Measurements from ENCODE around the gene NQO1.
"Not testable (repeated sequence)": the region's sequence is repeated elsewhere in the genome, so short reads cannot be mapped to it uniquely, and the experiment has no call there.

NQO1 gene

DNA sequence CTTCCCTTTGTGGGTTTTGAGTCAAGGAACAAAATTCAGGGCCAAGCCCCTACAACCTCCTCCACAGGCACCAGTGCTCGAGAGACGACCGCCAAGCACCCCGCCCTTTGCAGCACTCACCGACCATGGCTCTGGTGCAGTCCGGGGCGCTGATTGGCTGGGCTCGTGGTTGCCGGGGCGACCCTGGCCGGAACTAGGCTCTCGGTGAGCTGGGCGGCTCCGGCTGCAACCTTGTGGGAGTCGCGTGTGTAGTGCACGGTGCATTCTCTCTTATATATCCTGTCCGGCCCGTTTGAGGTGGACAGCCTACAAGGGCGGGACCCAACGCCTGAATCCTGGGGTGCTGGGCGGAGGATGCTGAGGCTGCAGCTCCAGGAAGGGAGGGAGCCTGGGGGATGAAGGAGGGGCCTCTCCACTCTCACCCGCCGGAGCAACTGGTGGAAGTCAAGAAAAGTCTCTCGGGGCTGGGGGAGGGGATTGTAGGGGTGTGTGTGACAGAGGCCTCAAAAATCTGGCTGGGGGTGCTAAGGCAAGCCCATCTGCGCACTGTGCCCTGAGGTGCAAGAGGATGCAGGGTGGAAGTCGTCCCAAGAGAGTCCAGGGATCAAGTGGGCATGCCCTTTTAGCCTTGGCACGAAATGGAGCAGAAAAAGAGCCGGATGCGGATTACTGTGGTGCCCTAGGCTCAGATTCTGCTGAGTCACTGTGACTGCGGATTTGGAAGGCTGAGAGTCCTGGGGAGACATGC lies at the start of gene NQO1:
TSS of gene NQO1 (minus strand) at position 248 of the 748 bp plus-strand sequence. CDS start at position 127, 121 bp downstream.
- peak; percentile 94 for DNase-seq

DNA sequence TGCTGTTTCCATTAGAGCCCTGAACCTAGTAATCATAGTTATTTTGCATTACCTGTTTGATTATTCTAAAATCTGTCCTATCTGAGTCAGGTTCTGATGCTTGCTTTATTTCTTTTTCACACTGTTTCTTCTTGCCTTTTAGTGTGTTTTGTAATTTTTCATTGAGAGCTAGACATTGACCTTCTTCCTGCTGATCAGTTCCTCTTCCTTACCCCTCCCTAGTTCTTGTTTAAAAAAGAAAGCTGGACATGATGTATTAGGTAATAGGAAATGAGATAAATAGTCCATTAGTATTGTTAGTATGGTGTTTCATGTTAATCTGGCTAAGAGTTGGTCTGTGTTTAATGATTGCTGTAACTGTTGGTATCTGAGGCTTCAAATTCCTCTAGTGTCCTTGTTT lies 49.2 kb upstream of the NQO1 start:
- DNase-seq = no peak

DNA sequence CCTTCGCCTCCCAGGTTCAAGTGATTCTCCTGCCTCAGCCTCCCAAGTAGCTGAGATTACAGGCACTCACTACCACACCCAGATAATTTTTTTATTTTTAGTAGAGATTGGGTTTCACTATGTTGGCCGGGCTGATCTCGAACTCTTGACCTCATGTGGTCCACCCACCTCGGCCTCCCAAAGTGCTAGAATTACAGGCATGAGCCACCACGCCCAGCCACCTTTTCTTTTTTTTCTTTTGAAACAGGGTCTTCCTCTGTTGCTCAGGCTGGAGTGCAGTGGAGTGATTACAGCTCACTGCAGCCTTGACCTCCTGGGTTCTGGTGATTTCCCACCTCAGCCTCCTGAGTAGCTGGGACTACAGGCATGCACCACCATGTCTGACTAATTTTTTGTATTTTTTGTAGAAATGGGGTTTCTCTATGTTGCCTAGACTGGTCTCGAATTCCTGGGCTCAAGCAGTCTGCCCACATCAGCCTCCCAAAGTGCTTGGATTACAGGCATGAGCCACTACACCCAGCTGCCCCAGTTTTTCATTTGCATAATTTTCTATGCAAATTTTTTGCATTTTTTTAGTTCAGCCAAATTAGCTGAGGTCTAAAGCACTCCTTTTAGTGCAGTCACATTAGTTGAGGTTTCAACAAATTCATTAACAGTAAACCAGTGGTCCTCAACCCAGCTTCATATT lies 47.0 kb upstream of the NQO1 start:
- DNase-seq = no peak

DNA sequence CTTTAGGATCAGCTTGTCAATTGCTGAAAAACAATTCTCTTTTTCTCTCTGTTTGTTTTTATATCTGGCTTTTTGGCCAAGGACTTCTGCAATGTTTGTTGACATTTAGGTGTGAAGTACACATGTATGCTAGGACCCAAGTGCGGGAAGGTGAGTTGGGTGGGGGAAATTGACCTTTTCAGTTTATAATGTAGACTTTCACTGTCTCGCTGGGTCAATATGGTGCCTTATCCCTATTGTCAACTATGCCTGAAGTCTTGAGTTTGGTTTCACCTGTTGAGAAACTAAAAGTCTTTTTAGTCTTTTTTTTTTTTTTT lies 45.2 kb upstream of the NQO1 start:
- DNase-seq = no peak

DNA sequence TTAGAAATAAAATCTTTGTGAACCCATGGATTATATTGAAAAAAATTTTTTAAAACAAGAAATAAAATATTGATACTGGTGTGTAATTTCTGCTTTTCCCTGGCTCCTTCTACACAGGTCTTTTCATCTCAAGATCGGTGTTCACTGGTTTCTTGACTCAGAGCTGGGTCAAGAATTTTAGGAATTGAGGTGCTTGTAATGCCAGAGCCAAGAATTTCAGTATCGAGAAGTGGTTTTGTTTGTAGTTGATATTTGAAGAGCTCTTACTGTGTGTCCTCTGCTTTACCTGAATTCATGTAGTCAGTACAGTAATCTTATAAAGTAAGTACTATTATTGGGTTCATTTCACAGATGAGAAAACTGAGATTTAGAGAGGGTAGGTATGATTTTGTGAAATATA lies 43.0 kb upstream of the NQO1 start:
- DNase-seq = no peak

DNA sequence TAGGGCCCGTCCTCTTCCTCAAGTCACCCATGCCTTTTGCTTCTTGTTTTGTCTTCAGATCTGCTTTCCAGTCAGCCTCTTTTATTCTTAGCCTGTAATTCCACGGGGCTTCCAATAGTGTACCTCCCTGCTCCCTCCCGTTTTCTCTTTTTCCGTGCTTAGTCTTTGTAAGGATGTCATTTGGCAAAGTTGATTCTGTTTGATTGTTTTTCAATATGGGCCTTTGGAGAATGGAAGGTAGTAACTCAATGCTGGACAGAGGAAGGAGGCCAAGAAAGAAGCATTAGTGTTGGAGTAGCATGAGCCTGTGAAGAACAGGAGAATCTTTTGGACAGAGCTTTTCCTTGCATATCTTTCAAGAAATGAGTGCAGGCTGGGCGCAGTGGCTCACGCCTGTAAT lies 42.3 kb upstream of the NQO1 start:
- DNase-seq = no peak

DNA sequence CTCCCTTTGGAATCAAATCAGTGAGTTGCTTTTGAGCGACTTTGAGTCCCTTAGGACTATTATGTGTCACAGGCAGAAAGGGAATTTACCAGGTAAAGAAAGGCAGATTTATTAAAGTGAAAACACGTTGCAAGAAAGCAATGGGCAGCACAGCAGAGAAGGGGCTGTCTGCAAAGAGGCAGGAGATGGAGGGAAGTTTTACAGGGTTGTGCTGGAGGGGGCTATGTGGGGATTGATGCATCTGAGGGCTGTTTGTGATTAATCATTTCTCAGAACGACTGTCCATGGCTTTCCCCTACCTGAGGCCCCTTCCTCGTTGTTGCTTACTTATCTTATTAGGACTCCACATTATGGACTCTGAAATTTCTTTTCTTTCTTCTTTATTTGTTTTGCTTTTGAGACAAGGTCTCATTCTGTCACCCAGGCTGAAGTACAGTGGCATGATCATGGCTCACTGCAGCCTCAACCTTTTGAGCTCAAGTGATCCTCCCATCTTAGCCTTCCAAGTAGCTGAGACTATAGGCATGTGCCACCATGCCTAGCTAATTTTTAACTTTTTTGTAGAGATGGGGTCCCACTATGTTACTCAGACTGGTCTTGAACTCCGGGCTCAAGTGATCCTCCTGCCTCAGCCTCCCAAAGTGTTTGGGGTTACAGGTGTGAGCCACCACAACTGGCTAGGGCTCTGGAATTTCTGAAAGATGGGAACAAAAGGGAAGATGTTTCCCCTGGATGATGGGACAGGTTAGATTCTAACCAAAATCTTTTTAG lies 41.3 kb upstream of the NQO1 start:
- DNase-seq = no peak

DNA sequence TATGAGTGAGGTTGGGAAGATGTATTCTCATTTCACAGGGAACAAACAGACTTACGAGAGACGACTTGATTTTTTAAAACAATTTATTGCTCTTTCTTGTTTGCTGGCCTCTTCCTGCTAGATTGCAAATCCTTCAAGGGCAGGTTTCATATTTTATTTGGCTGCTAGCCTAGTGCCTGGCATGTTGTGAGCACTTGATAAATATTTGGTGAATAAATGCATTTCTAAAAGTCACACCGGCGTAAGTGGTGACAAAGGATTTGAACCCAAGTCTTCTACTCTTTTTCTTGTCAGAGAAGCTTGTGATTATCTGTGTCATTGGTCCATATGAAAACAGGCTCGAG lies 37.2 kb upstream of the NQO1 start:
- no peak for DNase-seq

DNA sequence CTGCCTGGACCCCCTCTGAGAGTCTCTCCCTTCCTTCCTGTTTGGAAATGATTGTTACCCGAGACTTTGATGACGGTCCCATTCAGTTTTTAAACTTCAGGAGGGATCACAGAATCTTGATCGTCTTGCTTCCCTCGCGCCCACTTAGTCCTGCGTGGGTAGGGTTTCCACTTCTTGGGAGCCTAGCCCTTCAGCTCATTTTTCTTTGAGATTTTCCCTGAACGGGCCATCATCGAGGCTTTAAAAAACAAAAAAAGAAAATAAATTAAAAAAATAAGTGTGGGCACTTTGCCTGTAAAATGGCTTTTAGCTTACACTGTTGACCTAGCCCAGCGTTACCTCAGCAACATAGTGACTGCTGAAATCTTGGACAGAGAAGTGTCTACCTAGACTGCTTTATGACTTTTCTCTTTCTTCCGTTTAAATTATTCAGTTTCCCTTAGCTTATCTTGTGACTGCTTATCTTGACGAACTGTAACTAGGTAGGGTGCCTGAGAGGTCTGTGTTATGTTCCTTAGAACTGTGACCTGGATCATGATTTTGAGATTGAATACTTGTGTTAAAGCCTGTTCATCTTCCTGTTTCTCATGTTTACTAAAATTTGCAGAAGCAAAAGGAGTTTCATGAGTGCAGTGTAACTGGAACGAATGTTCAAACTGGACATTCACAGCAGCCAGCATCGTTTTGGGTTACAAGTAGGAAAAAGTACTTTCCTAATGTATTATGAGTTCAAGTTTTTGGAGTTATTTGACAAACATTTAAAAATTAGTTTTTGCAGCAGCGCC lies 36.6 kb upstream of the NQO1 start:
- no peak for DNase-seq

DNA sequence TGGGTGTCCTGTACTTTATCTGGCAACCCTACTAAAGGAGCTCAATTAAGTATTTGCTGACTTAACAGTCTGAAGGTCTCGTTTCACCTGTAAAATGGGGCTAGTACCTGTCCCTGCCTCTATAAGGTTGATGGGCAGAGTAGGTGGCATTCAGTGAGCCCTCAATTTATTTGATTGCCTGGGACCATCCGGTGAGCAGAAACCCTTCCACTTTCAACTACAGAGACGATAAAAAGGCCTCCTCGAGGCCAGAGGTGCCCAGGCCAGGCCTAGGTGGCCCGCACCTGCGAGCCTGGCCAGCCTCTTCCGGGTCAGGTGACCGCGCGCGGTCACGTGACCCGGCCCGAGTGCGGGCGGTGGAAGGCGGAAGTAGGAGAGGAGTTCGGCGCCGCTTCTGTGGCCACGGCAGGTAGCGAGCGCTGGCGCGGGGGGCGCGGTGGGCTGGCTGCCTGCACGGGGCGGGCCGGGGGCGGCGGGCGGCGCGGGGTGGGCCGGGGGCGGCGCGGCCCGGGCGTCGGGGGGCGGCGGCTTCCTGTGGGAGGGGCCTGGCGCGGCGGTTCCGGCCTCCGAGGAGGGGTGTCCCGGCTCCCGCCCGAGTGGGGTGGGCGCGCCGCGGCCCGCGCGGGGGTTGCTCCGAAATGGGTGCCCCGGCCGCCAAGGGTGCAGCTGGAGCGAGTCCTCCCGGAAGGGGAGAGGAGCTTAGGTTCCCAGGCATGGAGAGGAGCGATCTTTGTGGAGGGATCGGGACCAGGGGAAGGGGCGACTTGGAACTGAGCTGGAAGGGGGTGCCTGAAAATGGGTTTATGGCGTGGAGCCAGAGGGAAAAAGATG lies 35.8 kb upstream of the NQO1 start, which contains the start of gene WWP2:
TSS of gene WWP2 (plus strand) at position 350 of the 831 bp plus-strand sequence. CDS start 24,679 bp downstream, outside the sequence.
- DNase-seq = peak; percentile 85

DNA sequence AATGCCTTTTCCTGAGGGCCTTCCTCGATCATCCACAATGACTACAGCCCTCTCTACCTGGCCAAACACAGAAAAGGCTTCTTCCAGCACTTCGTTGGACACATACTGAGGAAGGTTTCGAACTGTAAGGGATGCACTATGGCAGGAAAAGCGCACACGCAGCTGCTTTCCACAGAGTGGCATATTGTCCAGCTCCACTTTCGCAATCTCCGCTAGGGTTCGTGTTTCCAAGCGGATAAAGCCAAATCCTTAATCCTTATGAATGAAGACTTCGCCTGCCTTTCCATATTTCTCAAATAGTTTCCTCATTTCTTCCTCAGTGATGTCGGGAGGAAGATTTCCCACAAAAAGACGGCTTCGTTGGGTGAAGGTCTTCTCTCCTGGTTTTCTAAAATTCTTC lies 31.0 kb upstream of the NQO1 start:
- not testable (repeated sequence) for DNase-seq

DNA sequence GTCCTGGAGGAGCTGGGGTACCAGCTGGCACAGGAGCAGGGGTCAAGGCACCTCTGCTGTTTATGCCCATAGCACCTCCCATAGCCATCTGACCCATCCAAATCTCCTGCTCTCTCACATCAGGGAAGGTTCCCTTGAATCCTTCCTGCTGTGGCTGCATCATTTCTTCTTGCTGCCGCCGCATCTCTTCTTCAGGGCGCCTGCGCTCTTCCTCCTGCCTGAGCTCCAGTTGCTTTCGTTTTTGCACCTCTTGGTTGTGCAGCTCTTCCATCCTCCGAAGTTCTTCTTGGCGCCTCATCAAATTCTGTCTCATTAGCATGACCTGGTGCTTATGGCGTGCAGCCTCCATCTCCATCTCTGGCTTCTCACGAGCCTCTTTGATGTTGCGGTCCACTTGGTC lies 30.3 kb upstream of the NQO1 start:
- no peak for DNase-seq

DNA sequence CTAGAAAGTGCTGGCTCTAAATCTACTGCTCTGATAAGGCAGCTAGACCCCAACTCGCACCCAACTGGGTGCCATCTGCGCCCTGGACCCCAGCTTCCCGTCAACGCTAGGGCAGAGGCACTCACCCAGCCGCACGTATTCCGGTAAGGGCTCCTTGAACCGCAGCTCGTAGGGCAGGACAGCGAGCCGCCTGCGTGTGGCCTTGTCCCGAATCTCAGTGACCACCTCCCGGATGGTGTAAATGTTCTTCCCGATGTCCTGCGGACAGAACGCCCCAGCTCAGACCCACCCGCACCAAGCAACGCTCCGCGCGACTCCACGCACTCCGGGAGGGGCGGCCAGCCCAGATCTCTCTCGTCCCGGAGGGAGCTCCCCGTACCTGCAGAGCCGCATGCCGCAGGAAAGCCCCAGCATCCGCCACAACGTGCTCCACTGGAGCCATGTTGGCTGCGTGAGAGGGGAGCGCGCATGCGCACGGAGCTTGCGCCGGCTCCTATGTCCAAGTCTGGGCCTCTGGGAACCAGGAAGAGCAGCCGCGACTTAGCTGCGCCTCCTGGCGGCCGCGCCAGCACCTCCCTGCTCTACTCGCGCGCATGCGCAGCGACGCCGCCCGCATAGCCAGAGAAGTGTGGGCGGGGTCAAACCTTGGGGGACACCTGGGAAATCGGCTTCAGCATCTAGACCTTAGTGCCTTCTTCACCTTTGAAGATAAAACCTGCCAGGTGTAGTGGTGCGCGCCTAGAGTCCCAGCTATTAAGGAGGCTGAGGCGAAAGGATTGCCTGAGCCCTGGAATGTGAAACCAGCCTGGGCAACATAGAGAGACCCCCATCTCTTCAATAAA lies 28.3 kb upstream of the NQO1 start, which contains the start of gene NOB1:
TSS of gene NOB1 (minus strand) at position 458 of the 842 bp plus-strand sequence. CDS start at position 442, 16 bp downstream.
- peak; percentile 95 for DNase-seq

DNA sequence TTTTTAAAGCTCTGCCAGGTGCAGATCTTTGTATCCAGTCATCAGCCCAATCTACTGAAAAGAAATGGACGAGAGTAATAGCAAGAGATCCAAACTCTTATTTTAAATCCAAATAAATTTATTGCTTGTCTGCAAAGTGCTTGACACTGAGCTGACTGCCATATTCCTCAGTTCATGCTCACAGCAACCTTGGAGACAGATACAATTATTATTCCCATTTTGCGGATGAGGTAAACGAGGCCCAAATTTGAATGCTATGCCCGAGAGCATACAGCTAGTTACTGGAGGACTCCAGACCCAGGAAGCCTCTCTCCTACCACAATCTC lies 27.7 kb upstream of the NQO1 start:
- no peak for DNase-seq

DNA sequence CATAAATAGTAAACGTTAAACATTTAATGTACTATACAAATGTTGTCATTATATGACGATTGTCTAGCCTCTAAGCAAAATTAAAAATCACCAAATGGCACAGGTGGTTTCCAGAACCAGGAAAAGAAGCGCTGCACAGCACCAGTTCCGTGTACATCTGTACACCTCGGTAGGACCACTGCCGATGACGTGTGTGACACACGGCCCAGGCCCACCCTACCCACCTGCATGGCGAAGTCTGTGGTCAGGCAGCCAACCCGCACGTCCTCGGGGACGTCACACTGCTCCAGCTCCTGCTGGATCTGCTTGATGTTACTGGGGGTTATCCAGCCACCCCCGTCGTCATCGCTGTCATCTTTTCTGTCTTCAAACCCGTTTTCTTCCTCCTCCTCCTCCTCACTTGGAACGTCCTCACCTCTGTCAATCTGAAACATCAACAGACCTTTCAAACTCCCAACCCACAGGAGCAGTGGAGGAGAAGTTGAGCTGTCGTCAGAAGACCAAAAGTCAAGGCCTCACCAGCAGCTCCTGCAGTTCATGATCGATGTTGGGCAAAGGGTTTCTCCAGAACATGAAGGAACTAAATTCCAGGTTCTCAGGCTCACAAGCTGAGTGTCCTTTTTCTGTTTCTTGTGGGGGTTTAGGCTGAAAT lies 22.5 kb upstream of the NQO1 start:
- no peak for DNase-seq

DNA sequence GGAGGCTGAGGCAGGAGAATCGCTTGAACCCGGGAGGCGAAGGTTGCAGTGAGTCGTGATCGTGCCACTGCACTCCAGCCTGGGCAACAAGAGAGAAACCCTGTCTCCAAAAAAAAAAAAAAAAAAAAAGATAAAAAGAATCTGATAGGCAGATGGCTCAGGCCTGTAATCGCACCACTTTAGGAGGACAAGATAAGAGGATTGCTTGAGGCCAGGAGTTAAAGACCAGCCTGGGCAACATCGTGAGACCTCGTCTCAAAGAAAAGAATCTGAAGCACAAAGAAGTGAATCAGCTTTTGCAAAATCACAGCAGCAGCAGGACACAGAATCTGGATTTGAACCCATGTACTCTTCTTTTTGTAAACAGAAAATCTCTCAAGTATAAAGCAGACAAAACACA lies 20.8 kb upstream of the NQO1 start:
- DNase-seq = no peak

DNA sequence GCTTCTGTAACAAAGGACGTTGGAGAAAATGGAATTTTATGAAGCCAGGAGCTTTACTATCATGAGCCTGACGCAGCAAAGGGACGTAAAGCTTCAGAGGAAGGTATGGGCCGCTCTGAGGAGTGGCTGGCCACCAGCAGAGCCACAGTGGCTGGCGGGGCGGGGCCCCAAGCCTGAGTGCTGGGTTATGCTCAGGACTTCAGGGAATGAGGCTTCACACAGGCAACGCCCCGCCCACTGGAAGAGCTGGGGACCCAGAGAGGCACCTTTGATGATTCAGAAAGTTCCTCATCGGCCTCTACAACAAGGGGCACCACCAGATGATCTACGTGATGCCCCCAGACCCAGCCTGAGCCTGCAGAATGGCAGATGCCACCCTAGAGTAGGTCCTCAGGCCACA lies 19.6 kb upstream of the NQO1 start:
- no peak for DNase-seq

DNA sequence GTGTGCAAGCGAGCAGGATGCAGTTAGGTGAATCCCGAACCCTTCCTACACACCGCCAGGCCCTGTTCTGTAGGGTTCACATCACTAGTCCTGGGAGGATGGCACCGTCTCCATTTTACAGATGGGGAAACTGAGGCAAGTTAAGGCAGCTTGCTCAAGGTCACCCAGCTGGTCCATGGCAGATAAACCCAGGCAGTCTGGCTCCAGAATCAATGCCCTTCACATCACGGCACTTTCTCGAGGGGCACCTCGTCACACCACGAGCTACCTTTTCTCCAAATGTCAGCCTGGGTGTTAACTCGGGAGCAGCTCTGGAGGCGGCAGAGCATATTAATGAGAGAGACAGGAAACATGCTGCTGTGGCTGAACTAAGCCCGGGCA lies 18.9 kb upstream of the NQO1 start:
- no peak for DNase-seq

DNA sequence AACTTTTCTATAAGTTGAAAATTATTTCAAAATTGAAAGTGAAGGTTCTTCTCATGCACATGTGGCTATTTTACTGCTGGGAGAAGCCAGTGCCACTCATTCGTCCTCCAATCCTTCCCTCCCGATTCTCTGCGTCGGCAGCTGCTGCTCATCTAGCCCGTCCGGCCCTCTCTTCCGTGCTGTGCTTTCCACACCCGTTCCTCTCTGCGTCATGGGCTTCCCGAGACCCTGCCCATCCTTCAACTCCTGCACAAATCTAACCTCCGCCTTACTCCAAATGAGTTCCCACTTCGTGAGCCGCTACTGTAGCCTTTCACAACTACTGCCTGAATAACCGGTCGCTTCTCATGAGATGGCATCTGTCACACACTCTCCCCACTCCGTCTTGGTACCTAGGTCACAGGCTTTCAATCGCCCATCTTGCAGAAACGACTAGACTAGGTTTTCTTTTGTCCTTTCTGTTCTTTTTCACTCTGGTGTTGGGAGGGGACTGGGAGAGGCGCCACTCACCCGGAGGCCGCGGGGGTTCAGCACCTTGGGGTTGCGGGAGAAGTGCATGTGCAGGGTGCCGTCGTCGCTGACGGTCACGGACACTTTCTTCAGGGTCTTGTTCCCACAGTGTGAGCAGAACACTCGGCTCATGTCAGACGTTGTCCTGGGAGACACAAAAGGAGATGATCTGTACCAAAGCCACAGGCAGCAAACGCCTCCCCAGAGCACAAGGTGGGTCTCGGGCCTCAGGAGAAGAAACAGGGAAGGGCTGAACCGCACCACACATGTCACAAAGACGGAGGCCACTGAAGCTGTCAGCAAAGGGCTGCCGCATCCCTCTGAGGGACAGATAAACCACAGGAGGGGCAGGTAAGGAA lies 18.2 kb upstream of the NQO1 start:
- DNase-seq = no peak
